Prostate gland (tissue), 2 donors: ENCODE results near the gene PLSCR4. TPM values are rescaled to one million over a fixed set of nuclear protein-coding genes. Genes with fewer than 3 reads are reported as not detected.

Source experiments
- DNase-seq: peaks from one replicate; pipeline ENCODE4 v3.0.0-alpha.2; 2019; ENCODE audit warnings: low spot score
- H3K27ac ChIP-seq, 2 donors: fragments of 200-600 bp; sonication (generic); 2 replicates each; pipeline ENCODE4 v1.5.1; 2017 to 2019
- H3K27me3 ChIP-seq: fragments of 200-600 bp; sonication (generic); replicated peaks from 2 replicates; pipeline ENCODE4 v1.5.1; 2019; ENCODE audit not compliant: insufficient read depth
- H3K36me3 ChIP-seq, 2 donors: fragments of 200-600 bp; sonication (generic); 1 replicate in 1 of 2; 2 replicates in 1 of 2; pipeline versions ENCODE4 v1.5.1 to v1.8.1; 2017 to 2019
- H3K4me1 ChIP-seq: fragments of 200-600 bp; sonication (generic); replicated peaks from 2 replicates; pipeline ENCODE4 v1.5.1; 2019
- H3K4me3 ChIP-seq, 2 donors: fragments of 200-600 bp; sonication (generic); 2 replicates each; pipeline ENCODE4 v1.5.1; 2017 to 2019
- H3K9me3 ChIP-seq: fragments of 200-600 bp; sonication (generic); 2 replicates; pipeline ENCODE4 v1.5.1; 2017
- POLR2A ChIP-seq: fragments of 450-650 bp; IDR thresholded peaks from one replicate; pipeline ENCODE4 v1.6.1; 2016; ENCODE audit warnings: antibody characterized with exemption, mild to moderate bottlenecking
- POLR2AphosphoS5 ChIP-seq: sonication (generic); formaldehyde crosslinking; IDR thresholded peaks from one replicate; pipeline ENCODE4 v1.6.1; 2017; ENCODE audit warnings: antibody characterized with exemption
- WGBS: methylation state at CpG from one replicate; pipeline ENCODE4 v1.1.5; 2018; 5-methylcytosine and 5-hydroxymethylcytosine counted together
- intact Hi-C: fragments of 100-400 bp; cut with DNase I; formaldehyde crosslinking; loops from one replicate; pipeline ENCODE4 v1.14.2; 2022
- total RNA-seq, 2 donors: library from RNA; depleted of rRNA; stranded (reverse); fragments of >200 nt; gene quantifications; one replicate each; pipeline ENCODE4 v1.1.0, GENCODE V29; 2016
- TF ChIP-seq, protein P1 (sequence below), 4 experiments: fragments of 200-600 bp in 2 of 4; fragments of 450-650 bp in 2 of 4; sonication (generic) in 2 of 4; IDR thresholded peaks; 1 replicate in 3 of 4; 2 replicates in 1 of 4; pipeline ENCODE4 v1.5.1; 2016 to 2019; ENCODE audit warnings: antibody characterized with exemption in 4 of 4, mild to moderate bottlenecking in 2 of 4, moderate library complexity in 2 of 4

PLSCR4 gene
- total RNA-seq, 2 donors from 2014 or later, result 14.2 to 77.4 TPM

DNA sequence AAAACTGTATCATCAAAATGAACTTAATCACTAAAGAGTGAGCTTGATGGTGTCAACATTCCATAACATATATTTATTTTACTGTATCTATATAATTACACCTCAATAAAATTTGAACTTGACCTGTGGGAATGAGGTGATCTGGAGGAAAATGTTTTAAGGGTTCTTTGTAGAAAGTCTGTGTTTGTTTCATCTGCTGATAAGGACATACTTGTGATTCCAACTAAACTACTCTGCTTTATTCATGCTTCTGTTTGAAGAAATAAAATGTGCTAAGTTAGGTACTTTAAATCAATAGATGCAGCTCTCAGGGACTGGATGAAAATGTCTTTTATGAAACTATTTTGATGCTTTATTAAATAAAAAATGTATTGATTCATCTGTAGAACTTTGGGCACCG, 78.3 kb downstream of the PLSCR4 start:
- intact Hi-C loops, result no loop called here
- 64% methylated on average over 1 of the region's 1 CpG for WGBS
- TF ChIP-seq, protein P1, sequence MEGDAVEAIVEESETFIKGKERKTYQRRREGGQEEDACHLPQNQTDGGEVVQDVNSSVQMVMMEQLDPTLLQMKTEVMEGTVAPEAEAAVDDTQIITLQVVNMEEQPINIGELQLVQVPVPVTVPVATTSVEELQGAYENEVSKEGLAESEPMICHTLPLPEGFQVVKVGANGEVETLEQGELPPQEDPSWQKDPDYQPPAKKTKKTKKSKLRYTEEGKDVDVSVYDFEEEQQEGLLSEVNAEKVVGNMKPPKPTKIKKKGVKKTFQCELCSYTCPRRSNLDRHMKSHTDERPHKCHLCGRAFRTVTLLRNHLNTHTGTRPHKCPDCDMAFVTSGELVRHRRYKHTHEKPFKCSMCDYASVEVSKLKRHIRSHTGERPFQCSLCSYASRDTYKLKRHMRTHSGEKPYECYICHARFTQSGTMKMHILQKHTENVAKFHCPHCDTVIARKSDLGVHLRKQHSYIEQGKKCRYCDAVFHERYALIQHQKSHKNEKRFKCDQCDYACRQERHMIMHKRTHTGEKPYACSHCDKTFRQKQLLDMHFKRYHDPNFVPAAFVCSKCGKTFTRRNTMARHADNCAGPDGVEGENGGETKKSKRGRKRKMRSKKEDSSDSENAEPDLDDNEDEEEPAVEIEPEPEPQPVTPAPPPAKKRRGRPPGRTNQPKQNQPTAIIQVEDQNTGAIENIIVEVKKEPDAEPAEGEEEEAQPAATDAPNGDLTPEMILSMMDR (IDR thresholded peaks at IDR 0.05), result no peak
- TF ChIP-seq POLR2AphosphoS5 (no peak), POLR2A (no peak)
- H3K27ac ChIP-seq, result no peak overlapping the region
- no peak for DNase-seq
- H3K36me3 ChIP-seq, result no peaks in the 10 kb centered on the region
- no peak overlapping the region for H3K4me3 ChIP-seq
- no peaks in the 10 kb centered on the region for H3K27me3 ChIP-seq
- H3K9me3 ChIP-seq, result no peaks in the 10 kb centered on the region
- no peaks in the 10 kb centered on the region for H3K4me1 ChIP-seq

DNA sequence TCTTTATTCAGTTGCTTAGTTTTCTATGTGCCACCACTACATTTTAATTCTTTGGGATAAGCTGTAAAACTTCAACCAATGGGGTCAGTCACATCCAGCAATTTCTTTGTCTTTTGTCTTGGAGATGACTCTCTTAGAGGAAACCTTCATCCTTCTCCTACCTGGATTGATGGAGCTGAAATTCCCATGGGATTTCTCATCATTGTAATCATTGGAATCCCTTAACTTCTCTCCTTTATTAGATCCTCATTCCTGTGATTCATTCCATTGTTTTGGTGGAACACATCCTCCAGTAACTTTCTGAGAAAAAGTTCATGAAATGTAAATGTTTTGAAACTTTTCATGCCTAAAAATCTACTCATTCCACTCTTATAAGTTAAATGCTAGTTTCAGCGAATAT, 80.3 kb downstream of the PLSCR4 start:
- Histone ChIP-seq H3K4me1 (no peaks in the 10 kb centered on the region), H3K9me3 (no peaks in the 10 kb centered on the region), H3K4me3 (no peak overlapping the region), H3K36me3 (no peaks in the 10 kb centered on the region), H3K27me3 (no peaks in the 10 kb centered on the region), H3K27ac (no peak overlapping the region)
- TF ChIP-seq POLR2A (no peak), POLR2AphosphoS5 (no peak)
- TF ChIP-seq, protein P1 (IDR thresholded peaks at IDR 0.05), result no peak
- WGBS, result 93% methylated on average over 1 of the region's 1 CpG
- intact Hi-C loops, result no loop called here
- DNase-seq, result no peak

DNA sequence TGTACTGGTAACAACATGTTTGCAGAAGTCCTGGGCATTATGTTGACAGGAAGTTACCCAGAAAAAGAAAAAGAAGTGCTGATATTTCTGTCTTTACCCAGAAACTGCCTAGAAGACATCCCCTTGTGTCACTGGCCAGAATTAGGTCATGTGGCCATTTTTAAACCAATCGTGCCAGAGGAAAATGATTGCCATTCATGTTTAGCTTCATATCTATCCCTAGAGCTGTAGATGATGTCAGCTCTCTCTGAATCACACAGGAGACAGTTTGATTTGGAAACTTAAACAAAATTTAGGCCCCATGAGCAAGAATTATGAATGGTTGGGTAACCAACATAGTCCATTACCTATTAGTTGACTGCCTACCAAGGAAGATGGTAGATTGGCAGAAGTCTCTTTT, 81.0 kb downstream of the PLSCR4 start:
- H3K4me1 ChIP-seq, result no peaks in the 10 kb centered on the region
- WGBS, result 96% methylated on average over 1 of the region's 1 CpG

DNA sequence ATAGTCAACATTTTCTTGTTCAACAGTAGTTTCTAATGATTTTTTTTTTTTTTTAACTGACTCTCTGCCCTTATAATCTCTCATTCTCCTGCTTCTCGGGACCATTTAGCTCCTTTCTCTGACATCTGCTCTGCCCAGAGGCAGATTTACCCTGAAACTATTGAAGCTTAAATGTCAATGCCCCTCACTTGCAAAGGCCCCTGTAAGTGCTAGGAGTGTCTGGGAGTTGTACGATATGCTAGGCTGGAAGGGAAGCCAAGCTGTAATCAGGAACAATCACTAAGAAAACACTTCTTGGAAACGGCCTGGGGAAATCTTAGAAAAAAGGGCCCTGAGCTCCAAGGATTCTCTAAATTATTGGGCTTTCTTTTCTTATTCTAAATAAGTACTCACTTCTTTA, 84.1 kb downstream of the PLSCR4 start:
- Histone ChIP-seq H3K4me1 (no peaks in the 10 kb centered on the region), H3K9me3 (no peaks in the 10 kb centered on the region), H3K27me3 (no peaks in the 10 kb centered on the region), H3K4me3 (no peak overlapping the region), H3K27ac (no peak overlapping the region), H3K36me3 (no peaks in the 10 kb centered on the region)
- intact Hi-C loops, result loop anchor here (10.0 kb wide), 1 partner anchor 92 kb away; no protein-coding TSS in a partner anchor
- TF ChIP-seq POLR2AphosphoS5, result no peak
- TF ChIP-seq, protein P1 (IDR thresholded peaks at IDR 0.05), result no peak
- no peak for DNase-seq
- 40% methylated on average over 3 of the region's 3 CpGs for WGBS

More for the DNA sequence above, 81.0 kb downstream of the PLSCR4 start:
- H3K9me3 ChIP-seq, result no peaks in the 10 kb centered on the region
- no peaks in the 10 kb centered on the region for H3K27me3 ChIP-seq
- TF ChIP-seq POLR2A (no peak), POLR2AphosphoS5 (no peak)
- TF ChIP-seq, protein P1 (IDR thresholded peaks at IDR 0.05), result no peak
- H3K27ac ChIP-seq, result no peak overlapping the region
- no peak for DNase-seq
- H3K36me3 ChIP-seq, result no peaks in the 10 kb centered on the region
- no peak overlapping the region for H3K4me3 ChIP-seq
- intact Hi-C loops, result loop anchor here (10.0 kb wide), 1 partner anchor 95 kb away; no protein-coding TSS in a partner anchor

DNA sequence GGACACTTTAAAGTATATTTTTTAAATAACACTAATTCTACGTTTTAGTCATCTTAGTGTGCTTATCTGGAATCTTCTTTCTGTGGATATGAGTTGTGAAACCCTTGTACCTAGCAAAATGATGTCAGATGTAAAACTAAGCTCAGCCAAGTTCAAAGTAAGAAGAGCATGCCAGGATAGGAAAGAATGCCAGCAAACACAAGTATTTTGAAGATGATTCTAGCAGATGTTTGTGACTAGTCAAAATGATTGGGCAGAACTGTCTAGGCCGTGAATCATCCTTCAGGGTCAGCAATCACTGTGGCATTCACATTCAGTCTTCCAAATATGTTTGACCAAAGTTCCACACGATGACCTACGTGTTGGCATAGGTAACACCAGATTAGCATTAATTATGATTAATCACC, 84.5 kb downstream of the PLSCR4 start:
- DNase-seq, result no peak
- no peak overlapping the region for H3K4me3 ChIP-seq
- TF ChIP-seq, protein P1 (IDR thresholded peaks at IDR 0.05), result no peak
- TF ChIP-seq POLR2AphosphoS5, result no peak
- no peak for TF ChIP-seq POLR2A
- H3K9me3 ChIP-seq, result no peaks in the 10 kb centered on the region
- no peaks in the 10 kb centered on the region for H3K36me3 ChIP-seq
- H3K27me3 ChIP-seq, result no peaks in the 10 kb centered on the region
- H3K4me1 ChIP-seq, result no peaks in the 10 kb centered on the region
- no peak overlapping the region for H3K27ac ChIP-seq
- WGBS, result 62% methylated on average over 4 of the region's 4 CpGs
- intact Hi-C loops, result loop anchor here (10.0 kb wide), 1 partner anchor 92 kb away; no protein-coding TSS in a partner anchor
